Activated gamma-delta T cell treated with anti-CD3 and anti-CD28 coated beads, Interleukin-2, amount 50 U/mL, for 16 hours (primary cell): ENCODE measurements around the gene SYT11.
"Not testable (repeated sequence)": the region's sequence is repeated elsewhere in the genome, so short reads cannot be mapped to it uniquely, and the experiment has no call there.

Source experiments
- DNase-seq: peaks from one replicate; pipeline ENCODE4 v3.0.0-alpha.2; 2020; ENCODE audit warnings: low read depth

SYT11 gene

GRCh38 chr1:155899683-155900082 lies 40.3 kb downstream of the SYT11 start:
- DNase-seq, result no peak

DNA sequence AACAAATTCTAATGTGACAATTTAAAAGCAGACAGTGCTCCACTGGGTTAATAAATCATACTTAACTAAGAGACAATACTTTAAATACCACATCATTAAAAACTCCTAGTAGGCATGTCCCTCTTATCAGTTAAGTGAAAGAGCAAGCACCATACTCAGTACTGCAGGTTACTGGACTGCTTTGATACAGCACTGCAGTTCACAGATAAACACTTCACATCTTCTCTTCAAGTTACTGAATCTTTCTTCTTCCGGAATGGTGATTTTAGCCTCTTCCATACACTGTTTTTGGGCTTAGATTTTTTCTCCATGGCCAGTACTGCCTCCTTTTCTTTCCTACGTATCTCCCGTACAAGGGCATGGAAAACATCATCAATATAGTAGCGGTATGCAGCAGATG lies 40.8 kb downstream of the SYT11 start:
- DNase-seq, result no peak

- DNase-seq, result no peak
These were observed 44.9 kb downstream of the SYT11 start for GRCh38 chr1:155904261-155904660.

DNA sequence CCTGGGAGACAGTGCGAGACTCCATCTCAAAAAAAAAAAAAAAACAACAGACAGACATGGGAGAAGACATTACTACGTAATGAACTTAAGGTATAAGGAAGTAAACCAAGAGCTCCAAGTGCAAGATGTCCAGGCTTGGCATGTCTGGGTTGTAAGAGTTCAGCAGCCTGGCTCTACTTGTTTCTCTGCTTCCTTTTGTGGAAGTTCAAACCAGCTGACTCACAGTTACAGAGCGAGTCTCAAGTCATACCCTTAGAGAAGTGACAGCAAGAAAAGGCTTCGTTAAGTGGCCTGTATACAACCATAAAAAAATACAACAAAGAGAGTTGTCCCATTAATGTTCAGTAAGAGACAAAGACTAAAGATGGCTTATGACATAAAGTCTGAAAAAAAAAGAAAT lies 50.5 kb downstream of the SYT11 start:
- DNase-seq, result no peak

- DNase-seq, result no peak
These were observed 51.3 kb downstream of the SYT11 start for GRCh38 chr1:155910621-155911121.

DNA sequence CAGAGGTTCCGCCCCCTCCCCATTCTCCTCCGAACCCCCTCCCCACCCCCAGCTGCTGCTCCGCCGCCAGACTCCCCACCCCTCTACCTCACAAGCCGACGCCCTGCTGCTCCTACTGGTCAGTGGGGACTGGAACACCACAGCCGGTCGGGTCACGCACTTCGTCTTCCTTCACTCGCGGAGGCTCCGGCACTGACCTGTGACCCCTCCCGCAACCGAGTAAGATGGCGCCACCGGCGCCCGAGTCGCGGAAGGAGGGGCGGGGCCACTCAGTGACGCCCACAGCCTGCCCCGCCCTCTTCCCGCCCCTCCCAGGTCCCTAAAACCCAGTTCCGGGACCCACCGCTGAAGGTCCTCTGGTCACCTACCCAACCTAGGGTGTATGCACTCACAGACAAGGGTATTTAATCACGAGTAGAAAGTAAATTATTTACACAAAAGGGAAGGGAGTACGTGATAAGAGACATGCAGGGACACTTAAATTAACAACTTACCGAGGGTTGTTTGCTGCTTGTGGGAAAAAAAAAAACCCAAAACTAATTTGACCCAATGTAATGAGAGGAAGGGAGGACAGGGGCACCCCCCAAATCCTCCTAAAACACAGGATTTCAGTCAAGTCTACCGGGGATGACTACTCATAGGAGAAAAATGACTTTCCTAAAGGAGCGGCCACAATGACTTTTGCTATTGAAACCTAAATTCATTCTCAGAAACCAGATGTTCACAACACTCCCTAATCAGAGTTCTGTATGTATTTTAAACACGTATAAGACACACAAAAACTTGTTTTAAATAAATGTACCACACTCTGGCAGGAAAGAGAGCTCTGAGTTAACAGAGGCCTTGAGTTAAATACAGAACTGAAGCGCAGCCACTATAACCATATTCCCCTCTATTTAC lies 52.0 kb downstream of the SYT11 start, which contains the start of gene RIT1:
Gene RIT1 (minus strand): TSS at position 194 of the 900 bp plus-strand sequence. CDS start 588 bp downstream, outside the sequence.
- DNase-seq, result peak; percentile 76

- DNase-seq, result no peak
These were observed 52.7 kb downstream of the SYT11 start for GRCh38 chr1:155912056-155912536.

DNA sequence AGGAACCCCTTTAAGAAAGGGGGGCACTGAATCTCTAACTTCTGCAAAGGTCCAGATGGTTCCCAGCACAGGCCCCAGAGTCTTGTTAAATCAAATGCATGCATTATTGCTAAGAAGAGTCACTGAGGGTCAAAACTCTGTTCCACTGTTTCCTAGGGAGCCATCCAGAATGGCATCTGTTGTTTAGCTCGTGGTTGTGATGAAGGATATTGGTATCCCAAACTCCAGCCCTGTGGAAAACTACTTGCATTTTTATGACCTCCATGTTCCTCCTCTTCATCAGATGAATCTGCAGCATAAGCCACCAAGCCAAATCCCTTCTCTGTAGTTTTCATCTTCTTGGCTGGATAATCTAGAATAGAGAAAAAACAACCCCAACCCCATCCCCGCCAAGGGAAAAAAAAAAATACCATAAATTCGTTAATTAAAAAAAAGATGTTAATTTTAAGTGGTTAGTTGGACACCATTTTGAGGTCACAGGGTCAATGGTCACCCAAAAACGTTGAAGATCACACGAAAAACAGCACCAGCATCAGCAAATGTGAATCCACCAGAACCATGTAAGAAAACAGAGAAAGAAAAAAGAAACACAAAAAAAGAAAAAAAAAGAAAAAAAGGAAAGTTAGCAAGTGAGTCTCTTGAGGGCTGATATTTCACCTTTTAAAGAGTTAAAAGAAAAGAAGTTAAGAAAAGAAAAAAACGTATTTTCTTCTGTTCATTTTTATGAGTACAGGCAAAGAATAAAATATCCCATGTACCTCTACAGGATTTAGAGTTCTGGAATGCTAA lies 54.8 kb downstream of the SYT11 start:
- no peak for DNase-seq

- DNase-seq, result no peak
These were observed 59.3 kb downstream of the SYT11 start for GRCh38 chr1:155918660-155919059.

- no peak for DNase-seq
These were observed 60.4 kb downstream of the SYT11 start for GRCh38 chr1:155919801-155920200.

- DNase-seq, result no peak
These were observed 61.4 kb downstream of the SYT11 start for GRCh38 chr1:155920717-155921116.

GRCh38 chr1:155925506-155925905 lies 66.1 kb downstream of the SYT11 start:
- DNase-seq, result no peak

- DNase-seq, result no peak
These were observed 69.7 kb downstream of the SYT11 start for GRCh38 chr1:155929057-155929456.

- not testable (repeated sequence) for DNase-seq
These were observed 71.4 kb downstream of the SYT11 start for GRCh38 chr1:155930725-155931124.

DNA sequence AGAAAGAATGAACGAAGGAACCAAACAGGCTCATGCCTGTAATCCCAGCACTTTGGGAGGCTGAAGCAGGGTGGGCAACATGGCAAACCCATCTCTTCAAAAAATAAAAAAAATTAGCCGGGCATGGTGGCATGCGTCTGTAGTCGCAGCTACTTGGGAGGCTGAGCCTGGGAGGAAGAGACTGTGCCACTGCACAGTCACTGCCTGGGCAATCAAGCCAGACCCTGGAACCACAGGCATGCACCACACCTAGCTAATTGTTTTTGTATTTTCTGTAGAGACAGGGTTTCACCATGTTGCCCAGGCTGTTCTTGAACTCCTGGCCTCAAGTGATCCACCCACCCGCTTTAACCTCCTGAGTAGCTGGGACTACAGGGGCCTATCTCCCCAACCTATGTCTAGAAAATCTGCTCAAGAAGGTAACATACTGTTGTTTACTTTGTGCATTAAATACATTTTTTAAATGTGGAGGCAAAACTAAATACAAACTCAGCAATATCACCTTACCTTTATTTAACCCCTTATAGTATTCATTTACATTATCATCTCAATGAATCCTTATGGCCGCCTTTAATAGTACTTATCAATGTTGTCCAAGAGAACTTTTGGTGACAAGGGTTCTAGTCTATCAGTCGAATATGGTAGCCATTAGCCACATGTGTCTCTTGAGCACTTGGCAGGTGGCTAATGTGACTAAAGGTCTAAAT lies 72.1 kb downstream of the SYT11 start:
- no peak for DNase-seq

GRCh38 chr1:155932081-155932480 lies 72.7 kb downstream of the SYT11 start:
- no peak for DNase-seq

- DNase-seq, result no peak
These were observed 73.1 kb downstream of the SYT11 start for GRCh38 chr1:155932487-155932886.

GRCh38 chr1:155933591-155934096 lies 74.3 kb downstream of the SYT11 start:
- DNase-seq, result no peak

DNA sequence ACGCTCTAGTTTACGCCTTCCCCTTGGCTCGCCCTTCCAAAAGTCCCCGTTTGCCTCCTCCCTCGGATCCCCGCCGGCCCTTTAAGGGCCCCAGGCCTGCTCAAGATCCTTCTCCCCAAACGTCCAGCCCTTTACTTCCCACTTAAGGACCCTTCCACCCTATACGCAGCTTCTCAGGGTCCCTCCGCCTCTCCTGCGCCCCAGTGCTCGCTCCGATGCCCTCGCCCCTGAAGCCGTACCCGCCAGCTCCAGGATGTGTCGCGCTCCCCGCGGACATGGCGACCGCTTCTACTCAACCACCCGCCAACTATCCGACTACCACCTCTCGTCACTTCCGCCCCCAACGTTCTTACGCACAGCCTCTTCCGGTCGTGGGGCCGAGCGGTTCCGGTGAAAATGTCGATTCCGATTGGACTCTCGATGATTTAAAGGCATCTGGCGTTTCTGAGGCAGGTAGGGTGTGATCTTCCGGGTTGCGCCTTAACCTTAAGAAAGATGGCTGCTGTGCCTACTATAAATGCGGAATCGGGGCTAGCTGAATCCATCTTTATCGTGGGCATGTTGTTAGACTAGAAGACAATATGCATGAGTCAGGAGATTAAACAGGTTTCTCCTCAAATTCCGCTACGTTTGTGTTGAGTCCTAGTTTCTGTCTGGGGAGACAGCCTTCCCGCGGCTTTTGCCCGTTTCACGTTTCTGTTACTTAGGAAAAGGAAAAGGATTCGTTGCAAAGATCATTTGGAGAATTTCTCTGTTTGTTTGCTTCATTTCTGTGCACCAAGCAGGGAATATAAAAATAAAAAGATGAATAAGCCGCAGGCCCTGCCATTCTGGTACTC lies 74.9 kb downstream of the SYT11 start, which contains the start of gene KHDC4:
Gene KHDC4 (minus strand): TSS at position 317 of the 839 bp plus-strand sequence. CDS start 40 bp downstream, at position 277.
- peak; percentile 92 for DNase-seq
